Upper lobe of right lung (tissue), 1 donor: ENCODE data around the gene CASK. TPM values are rescaled to one million over a fixed set of nuclear protein-coding genes. Genes with fewer than 3 reads are reported as not detected.

Experiments used
- ATAC-seq: fragments of 200-7000 bp; cut with Tn5 transposase; one replicate; pipeline ENCODE4 v1.9.1; 2020; ENCODE audit warnings: mild to moderate bottlenecking, moderate library complexity
- DNase-seq: peaks from one replicate; pipeline ENCODE4 v3.0.0-alpha.2; 2020
- H3K27ac ChIP-seq: fragments of 200-600 bp; one replicate; pipeline ENCODE4 v1.8.0; 2022
- H3K27me3 ChIP-seq: fragments of 200-600 bp; one replicate; pipeline ENCODE4 v1.8.0; 2022; ENCODE audit warnings: mild to moderate bottlenecking
- H3K36me3 ChIP-seq: fragments of 200-600 bp; one replicate; pipeline ENCODE4 v1.8.0; 2022
- H3K4me1 ChIP-seq: fragments of 200-600 bp; one replicate; pipeline ENCODE4 v1.8.0; 2022
- H3K4me3 ChIP-seq: fragments of 200-600 bp; one replicate; pipeline ENCODE4 v1.8.0; 2022; ENCODE audit warnings: mild to moderate bottlenecking
- H3K9me3 ChIP-seq: fragments of 200-600 bp; one replicate; pipeline ENCODE4 v1.8.0; 2022
- CTCF ChIP-seq: fragments of 200-600 bp; IDR thresholded peaks from one replicate; pipeline ENCODE4 v1.8.0; 2022; ENCODE audit warnings: antibody characterized with exemption
- intact Hi-C: fragments of 100-400 bp; cut with DNase I; formaldehyde crosslinking; loops from one replicate; pipeline ENCODE4 v1.11.0; 2022
- total RNA-seq: library from RNA; stranded (reverse); fragmentation: NEBNext Ultra II Directional; extraction: Animal tissue kit (Norgen Biotek cat#: 25700); gene quantifications from one replicate; pipeline ENCODE4 v1.2.1, GENCODE V29; 2021
- donor health status: DM: no; HTN: yes; CAD: no; lungs with severe emphysema.

Gene CASK
- total RNA-seq, 1 donor from 2014 or later = 60.4 TPM

GRCh38 chrX:41857670-41858069, 65.7 kb downstream of the CASK start:
- Histone ChIP-seq H3K4me1 (no peaks in the 10 kb centered on the region), H3K9me3 (no peaks in the 10 kb centered on the region), H3K36me3 (no peaks in the 10 kb centered on the region), H3K27me3 (no peaks in the 10 kb centered on the region), H3K27ac (no peak overlapping the region), H3K4me3 (no peak overlapping the region)
- DNase-seq = no peak
- ATAC-seq = no peak
- TF ChIP-seq CTCF = no peak
- intact Hi-C loops = no loop called here

GRCh38 chrX:41846714-41847113, 76.6 kb downstream of the CASK start:
- ATAC-seq = no peak
- no peak for DNase-seq
- no peaks in the 10 kb centered on the region for H3K36me3 ChIP-seq

GRCh38 chrX:41837270-41837944, 85.9 kb downstream of the CASK start:
- Histone ChIP-seq H3K27ac (no peak overlapping the region), H3K36me3 (no peaks in the 10 kb centered on the region), H3K4me1 (no peaks in the 10 kb centered on the region), H3K9me3 (no peaks in the 10 kb centered on the region), H3K4me3 (no peak overlapping the region), H3K27me3 (no peaks in the 10 kb centered on the region)
- intact Hi-C loops = no loop called here
- no peak for ATAC-seq
- no peak for TF ChIP-seq CTCF
- no peak for DNase-seq

More at GRCh38 chrX:41846714-41847113, 76.6 kb downstream of the CASK start:
- intact Hi-C loops = no loop called here
- Histone ChIP-seq H3K4me1 (no peaks in the 10 kb centered on the region), H3K9me3 (no peaks in the 10 kb centered on the region), H3K4me3 (no peak overlapping the region), H3K27me3 (no peaks in the 10 kb centered on the region), H3K27ac (no peak overlapping the region)
- no peak for TF ChIP-seq CTCF

GRCh38 chrX:41828826-41829225, 94.5 kb downstream of the CASK start:
- H3K4me1 ChIP-seq = no peaks in the 10 kb centered on the region

GRCh38 chrX:41827886-41828285, 95.5 kb downstream of the CASK start:
- no peaks in the 10 kb centered on the region for H3K4me1 ChIP-seq

More at GRCh38 chrX:41828826-41829225, 94.5 kb downstream of the CASK start:
- Histone ChIP-seq H3K36me3 (no peaks in the 10 kb centered on the region), H3K9me3 (no peaks in the 10 kb centered on the region), H3K27me3 (no peaks in the 10 kb centered on the region), H3K4me3 (no peak overlapping the region), H3K27ac (no peak overlapping the region)
- ATAC-seq (no peak), DNase-seq (no peak)
- intact Hi-C loops = no loop called here
- TF ChIP-seq CTCF = no peak

More at GRCh38 chrX:41827886-41828285, 95.5 kb downstream of the CASK start:
- Histone ChIP-seq H3K9me3 (no peaks in the 10 kb centered on the region), H3K27me3 (no peaks in the 10 kb centered on the region), H3K27ac (no peak overlapping the region), H3K36me3 (no peaks in the 10 kb centered on the region), H3K4me3 (no peak overlapping the region)
- TF ChIP-seq CTCF = no peak
- no peak for ATAC-seq
- intact Hi-C loops = no loop called here
- DNase-seq = no peak
